ENCODE measurements around the gene RIN2. TPM values are rescaled to one million over a fixed set of nuclear protein-coding genes. Genes with fewer than 3 reads are reported as not detected.

RIN2 gene
- total and polyA plus RNA-seq, 4 donors = 3.4 to 16.6 (median 6.3) TPM

GRCh38 chr20:19729672-19730071, 28.4 kb upstream of the RIN2 start:
- no peak overlapping the region for H3K4me3 ChIP-seq (ENCODE audit: low read depth in 1 of 3, low read length in 3 of 3)
- no peak overlapping the region for H3K9ac ChIP-seq (ENCODE audit: low read depth in 1 of 2, low read length in 2 of 2)
- no peaks in the 10 kb centered on the region for H3K9me3 ChIP-seq (ENCODE audit: control insufficient read depth in 4 of 4, low read length in 3 of 4)
- no peaks in the 10 kb centered on the region for H3K4me1 ChIP-seq (ENCODE audit: control insufficient read depth in 4 of 4, insufficient read depth in 4 of 4, low read length in 3 of 4)
- H3K36me3 ChIP-seq (ENCODE audit: control insufficient read depth in 4 of 4, insufficient read depth in 3 of 4, low read depth in 1 of 4, low read length in 3 of 4) = no peaks in the 10 kb centered on the region
- no peak for TF ChIP-seq RXRA (IDR thresholded peaks at IDR 0.05)
- no peak for TF ChIP-seq REST (IDR thresholded peaks at IDR 0.05)
- no peak for TF ChIP-seq MAX (IDR thresholded peaks at IDR 0.05)
- TF ChIP-seq GABPA (IDR thresholded peaks at IDR 0.05 in 1 of 2, conservative IDR thresholded peaks at IDR 0.05 in 1 of 2) = no peak
- no peak for TF ChIP-seq ATF3 (IDR thresholded peaks at IDR 0.05)
- TF ChIP-seq JUND (IDR thresholded peaks at IDR 0.05) = no peak
- TF ChIP-seq EGR1 (IDR thresholded peaks at IDR 0.05; ENCODE audit: low read depth in 2 of 2) = no peak
- TF ChIP-seq NR2F2 (IDR thresholded peaks at IDR 0.05) = no peak
- no peak for TF ChIP-seq FOXA2 (IDR thresholded peaks at IDR 0.05)
- no peak for TF ChIP-seq FOXA1 (IDR thresholded peaks at IDR 0.05)
- TF ChIP-seq HNF4G (IDR thresholded peaks at IDR 0.05) = no peak
- no peak for TF ChIP-seq SP1 (IDR thresholded peaks at IDR 0.05)
- no peak for TF ChIP-seq TAF1 (conservative IDR thresholded peaks at IDR 0.05)
- TF ChIP-seq, protein P1, sequence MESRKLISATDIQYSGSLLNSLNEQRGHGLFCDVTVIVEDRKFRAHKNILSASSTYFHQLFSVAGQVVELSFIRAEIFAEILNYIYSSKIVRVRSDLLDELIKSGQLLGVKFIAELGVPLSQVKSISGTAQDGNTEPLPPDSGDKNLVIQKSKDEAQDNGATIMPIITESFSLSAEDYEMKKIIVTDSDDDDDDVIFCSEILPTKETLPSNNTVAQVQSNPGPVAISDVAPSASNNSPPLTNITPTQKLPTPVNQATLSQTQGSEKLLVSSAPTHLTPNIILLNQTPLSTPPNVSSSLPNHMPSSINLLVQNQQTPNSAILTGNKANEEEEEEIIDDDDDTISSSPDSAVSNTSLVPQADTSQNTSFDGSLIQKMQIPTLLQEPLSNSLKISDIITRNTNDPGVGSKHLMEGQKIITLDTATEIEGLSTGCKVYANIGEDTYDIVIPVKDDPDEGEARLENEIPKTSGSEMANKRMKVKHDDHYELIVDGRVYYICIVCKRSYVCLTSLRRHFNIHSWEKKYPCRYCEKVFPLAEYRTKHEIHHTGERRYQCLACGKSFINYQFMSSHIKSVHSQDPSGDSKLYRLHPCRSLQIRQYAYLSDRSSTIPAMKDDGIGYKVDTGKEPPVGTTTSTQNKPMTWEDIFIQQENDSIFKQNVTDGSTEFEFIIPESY (IDR thresholded peaks at IDR 0.05) = no peak
- no peak for TF ChIP-seq HNF4A (conservative IDR thresholded peaks at IDR 0.05)
- TF ChIP-seq RAD21 (IDR thresholded peaks at IDR 0.05) = no peak
- no peak for TF ChIP-seq YY1 (IDR thresholded peaks at IDR 0.05)
- no peak for DNase-seq (ENCODE audit: low spot score)
- 87% methylated on average over 4 of the region's 4 CpGs for WGBS
- no peak overlapping the region for H3K27ac ChIP-seq (ENCODE audit: low read depth in 1 of 2, low read length in 2 of 2)
- no peaks in the 10 kb centered on the region for H3K27me3 ChIP-seq (ENCODE audit: control insufficient read depth in 4 of 4, insufficient read depth in 4 of 4, low read length in 3 of 4)

GRCh38 chr20:19730706-19731105, 27.4 kb upstream of the RIN2 start:
- H3K9me3 ChIP-seq (ENCODE audit: control insufficient read depth in 4 of 4, low read length in 3 of 4) = no peaks in the 10 kb centered on the region
- no peak for DNase-seq (ENCODE audit: low spot score)
- H3K27ac ChIP-seq (ENCODE audit: low read depth in 1 of 2, low read length in 2 of 2) = no peak overlapping the region
- 74% methylated on average over 7 of the region's 7 CpGs for WGBS
- no peaks in the 10 kb centered on the region for H3K4me1 ChIP-seq (ENCODE audit: control insufficient read depth in 4 of 4, insufficient read depth in 4 of 4, low read length in 3 of 4)
- H3K9ac ChIP-seq (ENCODE audit: low read depth in 1 of 2, low read length in 2 of 2) = no peak overlapping the region
- no peaks in the 10 kb centered on the region for H3K36me3 ChIP-seq (ENCODE audit: control insufficient read depth in 4 of 4, insufficient read depth in 3 of 4, low read depth in 1 of 4, low read length in 3 of 4)
- H3K4me3 ChIP-seq (ENCODE audit: low read depth in 1 of 3, low read length in 3 of 3) = no peak overlapping the region
- H3K27me3 ChIP-seq (ENCODE audit: control insufficient read depth in 4 of 4, insufficient read depth in 4 of 4, low read length in 3 of 4) = no peaks in the 10 kb centered on the region
- TF ChIP-seq JUND (IDR thresholded peaks at IDR 0.05) = no peak
- TF ChIP-seq EGR1 (IDR thresholded peaks at IDR 0.05; ENCODE audit: low read depth in 2 of 2) = no peak
- TF ChIP-seq RAD21 (IDR thresholded peaks at IDR 0.05) = no peak
- TF ChIP-seq GABPA (IDR thresholded peaks at IDR 0.05 in 1 of 2, conservative IDR thresholded peaks at IDR 0.05 in 1 of 2) = no peak
- TF ChIP-seq NR2F2 (IDR thresholded peaks at IDR 0.05) = no peak
- no peak for TF ChIP-seq ATF3 (IDR thresholded peaks at IDR 0.05)
- TF ChIP-seq FOXA2 (IDR thresholded peaks at IDR 0.05) = no peak
- no peak for TF ChIP-seq YY1 (IDR thresholded peaks at IDR 0.05)
- no peak for TF ChIP-seq FOXA1 (IDR thresholded peaks at IDR 0.05)
- no peak for TF ChIP-seq SP1 (IDR thresholded peaks at IDR 0.05)
- no peak for TF ChIP-seq RXRA (IDR thresholded peaks at IDR 0.05)
- TF ChIP-seq HNF4A (conservative IDR thresholded peaks at IDR 0.05) = no peak
- TF ChIP-seq MAX (IDR thresholded peaks at IDR 0.05) = no peak
- TF ChIP-seq REST (IDR thresholded peaks at IDR 0.05) = no peak
- TF ChIP-seq TAF1 (conservative IDR thresholded peaks at IDR 0.05) = no peak
- TF ChIP-seq, protein P1 (IDR thresholded peaks at IDR 0.05) = no peak
- no peak for TF ChIP-seq HNF4G (IDR thresholded peaks at IDR 0.05)

Measured in liver (tissue), 9 donors.